ENCODE measurements around the gene DNAJC10.

The DNAJC10 gene

GRCh38 chr2:182784058-182784706, 68.1 kb downstream of the DNAJC10 start:
- no peak for FAIRE-seq
- DNase-seq (ENCODE audit: insufficient read length, low spot score), result no peak

- peak; percentile 30 for DNase-seq (ENCODE audit: insufficient read length, low spot score)
- FAIRE-seq, result no peak
Observed at GRCh38 chr2:182784777-182785176, 68.7 kb downstream of the DNAJC10 start.

- DNase-seq (ENCODE audit: insufficient read length, low spot score) (no peak), FAIRE-seq (no peak)
Observed at GRCh38 chr2:182792441-182792840, 76.4 kb downstream of the DNAJC10 start.

- DNase-seq (ENCODE audit: insufficient read length, low spot score) (no peak), FAIRE-seq (no peak)
Observed at GRCh38 chr2:182798736-182799135, 82.7 kb downstream of the DNAJC10 start.

- FAIRE-seq, result no peak
- no peak for DNase-seq (ENCODE audit: insufficient read length, low spot score)
Observed at GRCh38 chr2:182804128-182804527, 88.1 kb downstream of the DNAJC10 start.

- DNase-seq (ENCODE audit: insufficient read length, low spot score) (no peak), FAIRE-seq (no peak)
Observed at GRCh38 chr2:182807319-182807718, 91.3 kb downstream of the DNAJC10 start.

GRCh38 chr2:182810087-182810486, 94.0 kb downstream of the DNAJC10 start:
- DNase-seq (ENCODE audit: insufficient read length, low spot score) (no peak), FAIRE-seq (no peak)

GRCh38 chr2:182814380-182814779, 98.3 kb downstream of the DNAJC10 start:
- no peak for DNase-seq (ENCODE audit: insufficient read length, low spot score)
- FAIRE-seq, result no peak

- DNase-seq (ENCODE audit: insufficient read length, low spot score) (no peak), FAIRE-seq (no peak)
Observed at GRCh38 chr2:182814804-182815203, 98.7 kb downstream of the DNAJC10 start.

- no peak for FAIRE-seq
- no peak for DNase-seq (ENCODE audit: insufficient read length, low spot score)
Observed at GRCh38 chr2:182816866-182817265, 100.8 kb downstream of the DNAJC10 start.

- FAIRE-seq, result no peak
- DNase-seq (ENCODE audit: insufficient read length, low spot score), result no peak
Observed at GRCh38 chr2:182817558-182817957, 101.5 kb downstream of the DNAJC10 start.

GRCh38 chr2:182818501-182818900, 102.4 kb downstream of the DNAJC10 start:
- FAIRE-seq, result no peak
- no peak for DNase-seq (ENCODE audit: insufficient read length, low spot score)

- DNase-seq (ENCODE audit: insufficient read length, low spot score), result no peak
- no peak for FAIRE-seq
Observed at GRCh38 chr2:182818925-182819324, 102.9 kb downstream of the DNAJC10 start.

GRCh38 chr2:182819412-182819811, 103.4 kb downstream of the DNAJC10 start:
- no peak for FAIRE-seq

GRCh38 chr2:182821182-182821581, 105.1 kb downstream of the DNAJC10 start:
- no peak for FAIRE-seq
- no peak for DNase-seq (ENCODE audit: insufficient read length, low spot score)

More at GRCh38 chr2:182819412-182819811, 103.4 kb downstream of the DNAJC10 start:
- no peak for DNase-seq (ENCODE audit: insufficient read length, low spot score)

- FAIRE-seq, result no peak
- DNase-seq (ENCODE audit: insufficient read length, low spot score), result peak; percentile 5
Observed at GRCh38 chr2:182822733-182823132, 106.7 kb downstream of the DNAJC10 start.

GRCh38 chr2:182824056-182824766, 108.2 kb downstream of the DNAJC10 start:
- FAIRE-seq (no peak), DNase-seq (ENCODE audit: insufficient read length, low spot score) (no peak)

GRCh38 chr2:182824767-182825158, 108.7 kb downstream of the DNAJC10 start:
- no peak for DNase-seq (ENCODE audit: insufficient read length, low spot score)
- no peak for FAIRE-seq

GRCh38 chr2:182826064-182826463, 110.0 kb downstream of the DNAJC10 start:
- no peak for FAIRE-seq
- DNase-seq (ENCODE audit: insufficient read length, low spot score), result no peak

- FAIRE-seq (no peak), DNase-seq (ENCODE audit: insufficient read length, low spot score) (no peak)
Observed at GRCh38 chr2:182826496-182826895, 110.4 kb downstream of the DNAJC10 start.

- no peak for DNase-seq (ENCODE audit: insufficient read length, low spot score)
- no peak for FAIRE-seq
Observed at GRCh38 chr2:182827182-182827879, 111.3 kb downstream of the DNAJC10 start.

GRCh38 chr2:182831101-182831500, 115.0 kb downstream of the DNAJC10 start:
- no peak for DNase-seq (ENCODE audit: insufficient read length, low spot score)
- no peak for FAIRE-seq
